Epithelial cell of esophagus (primary cell): ENCODE data around the gene AHRR.

Source experiments
- DNase-seq: peaks from one replicate; pipeline ENCODE4 v3.0.0; 2010; ENCODE audit warnings: low read depth
- H3K4me3 ChIP-seq: 2 replicates; pipeline ENCODE4 v1.5.1; 2011; ENCODE audit warnings: mild to moderate bottlenecking, low read length, control low read depth
- TF ChIP-seq, protein P1 (sequence below): IDR thresholded peaks from 2 replicates; pipeline ENCODE4 v1.5.1; 2011; ENCODE audit warnings: low read depth, mild to moderate bottlenecking, low read length, control low read depth, inconsistent platforms; ENCODE audit not compliant: insufficient read depth; ENCODE audit errors: missing control alignments

Gene AHRR

DNA sequence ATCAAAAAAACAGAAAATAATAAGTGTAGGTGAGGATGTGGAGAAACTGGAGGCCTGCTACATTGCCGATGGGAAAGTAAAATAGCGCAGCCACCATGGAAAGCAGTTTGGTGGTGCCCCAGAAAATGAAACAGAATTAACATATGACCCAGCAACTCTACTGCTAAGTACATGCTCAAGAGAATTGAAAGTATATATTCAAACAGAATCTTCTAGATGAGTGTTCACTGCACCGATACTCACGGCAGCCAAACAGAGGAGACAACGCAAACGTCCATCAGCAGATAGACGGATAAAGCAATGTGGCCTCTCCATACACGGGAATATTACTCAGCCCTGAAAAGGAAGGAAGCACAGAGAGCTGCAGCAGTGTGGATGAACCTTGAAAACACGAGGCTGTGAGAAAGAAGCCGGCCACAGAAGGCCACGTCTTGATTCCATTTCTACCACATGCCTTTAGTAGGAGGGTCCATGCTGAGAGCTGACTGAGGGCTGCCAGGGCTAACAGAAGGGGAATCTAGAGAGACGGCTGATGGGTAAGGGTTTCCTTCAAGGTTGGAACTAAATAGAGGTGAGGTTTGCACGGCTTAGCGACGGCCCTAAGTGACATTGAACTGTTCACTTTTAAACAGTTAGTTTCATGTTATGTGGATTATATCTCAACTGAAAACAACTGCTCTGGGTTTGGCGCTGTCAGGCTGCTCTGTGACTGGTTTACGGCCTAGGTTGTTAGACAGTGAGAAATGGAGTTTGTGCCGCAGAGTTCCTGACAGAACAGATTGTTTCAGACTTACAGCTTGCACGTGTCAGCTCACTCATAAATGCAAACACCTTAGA lies 29.8 kb downstream of the AHRR start:
- H3K4me3 ChIP-seq: no peak overlapping the region
- TF ChIP-seq, protein P1, sequence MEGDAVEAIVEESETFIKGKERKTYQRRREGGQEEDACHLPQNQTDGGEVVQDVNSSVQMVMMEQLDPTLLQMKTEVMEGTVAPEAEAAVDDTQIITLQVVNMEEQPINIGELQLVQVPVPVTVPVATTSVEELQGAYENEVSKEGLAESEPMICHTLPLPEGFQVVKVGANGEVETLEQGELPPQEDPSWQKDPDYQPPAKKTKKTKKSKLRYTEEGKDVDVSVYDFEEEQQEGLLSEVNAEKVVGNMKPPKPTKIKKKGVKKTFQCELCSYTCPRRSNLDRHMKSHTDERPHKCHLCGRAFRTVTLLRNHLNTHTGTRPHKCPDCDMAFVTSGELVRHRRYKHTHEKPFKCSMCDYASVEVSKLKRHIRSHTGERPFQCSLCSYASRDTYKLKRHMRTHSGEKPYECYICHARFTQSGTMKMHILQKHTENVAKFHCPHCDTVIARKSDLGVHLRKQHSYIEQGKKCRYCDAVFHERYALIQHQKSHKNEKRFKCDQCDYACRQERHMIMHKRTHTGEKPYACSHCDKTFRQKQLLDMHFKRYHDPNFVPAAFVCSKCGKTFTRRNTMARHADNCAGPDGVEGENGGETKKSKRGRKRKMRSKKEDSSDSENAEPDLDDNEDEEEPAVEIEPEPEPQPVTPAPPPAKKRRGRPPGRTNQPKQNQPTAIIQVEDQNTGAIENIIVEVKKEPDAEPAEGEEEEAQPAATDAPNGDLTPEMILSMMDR: no peak
- no peak for DNase-seq

DNA sequence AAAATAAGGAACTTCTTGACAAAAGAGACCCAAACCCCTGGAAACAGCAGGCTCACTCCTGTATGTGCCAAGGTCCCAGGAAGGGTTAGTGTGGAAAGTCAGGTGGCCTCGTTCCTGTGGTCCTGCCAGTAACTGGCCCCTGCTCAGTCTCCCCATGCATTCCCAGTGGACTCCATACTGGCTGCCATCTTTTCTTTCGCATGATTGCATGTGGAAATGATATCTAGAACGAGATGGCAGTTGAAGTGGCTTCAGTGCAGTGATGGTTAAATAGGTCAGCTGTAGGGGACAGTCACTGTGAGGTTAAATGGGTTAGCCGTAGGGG lies 30.4 kb downstream of the AHRR start:
- no peak for DNase-seq
- TF ChIP-seq, protein P1: no peak
- no peak overlapping the region for H3K4me3 ChIP-seq

DNA sequence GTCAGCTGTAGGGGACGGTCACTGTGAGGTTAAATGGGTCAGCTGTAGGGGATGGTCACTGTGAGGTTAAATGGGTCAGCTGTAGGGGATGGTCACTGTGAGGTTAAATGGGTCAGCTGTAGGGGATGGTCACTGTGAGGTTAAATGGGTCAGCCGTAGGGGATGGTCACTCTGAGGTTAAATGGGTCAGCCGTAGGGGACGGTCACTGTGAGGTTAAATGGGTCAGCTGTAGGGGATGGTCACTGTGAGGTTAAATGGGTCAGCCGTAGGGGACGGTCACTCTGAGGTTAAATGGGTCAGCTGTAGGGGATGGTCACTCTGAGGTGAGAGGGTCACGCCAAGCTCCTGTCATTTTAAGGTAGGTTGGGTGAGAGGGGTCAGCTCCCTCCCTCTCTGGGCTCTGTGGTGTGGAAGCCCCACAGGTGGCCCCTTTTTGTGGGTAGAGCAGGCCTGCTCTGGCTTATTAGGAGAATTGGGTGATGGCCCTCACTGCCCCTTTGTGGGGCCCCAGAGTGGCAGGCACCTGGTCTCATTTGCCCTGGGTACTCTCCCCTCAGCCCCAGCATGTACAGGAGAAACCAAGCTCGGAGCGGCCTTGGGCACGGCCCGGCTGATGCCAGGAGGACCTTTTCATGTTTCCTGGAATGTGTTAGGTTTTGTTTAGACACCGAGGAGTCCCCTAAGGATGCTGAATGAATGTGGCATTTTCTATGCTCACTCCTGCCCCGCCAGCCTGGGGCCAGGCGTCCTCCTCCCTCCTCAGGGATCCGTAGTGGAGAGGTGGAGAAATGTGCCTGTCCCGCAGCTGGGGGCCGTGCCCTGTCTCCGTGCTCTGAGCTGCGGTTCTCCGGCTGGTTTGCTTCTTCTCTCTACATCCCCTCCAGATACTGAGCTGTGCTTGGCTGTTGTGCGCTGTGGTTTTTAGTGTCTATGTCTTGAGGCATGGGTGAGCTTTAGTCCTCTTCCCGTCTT lies 31.4 kb downstream of the AHRR start:
- no peak overlapping the region for H3K4me3 ChIP-seq
- TF ChIP-seq, protein P1: no peak
- no peak for DNase-seq

DNA sequence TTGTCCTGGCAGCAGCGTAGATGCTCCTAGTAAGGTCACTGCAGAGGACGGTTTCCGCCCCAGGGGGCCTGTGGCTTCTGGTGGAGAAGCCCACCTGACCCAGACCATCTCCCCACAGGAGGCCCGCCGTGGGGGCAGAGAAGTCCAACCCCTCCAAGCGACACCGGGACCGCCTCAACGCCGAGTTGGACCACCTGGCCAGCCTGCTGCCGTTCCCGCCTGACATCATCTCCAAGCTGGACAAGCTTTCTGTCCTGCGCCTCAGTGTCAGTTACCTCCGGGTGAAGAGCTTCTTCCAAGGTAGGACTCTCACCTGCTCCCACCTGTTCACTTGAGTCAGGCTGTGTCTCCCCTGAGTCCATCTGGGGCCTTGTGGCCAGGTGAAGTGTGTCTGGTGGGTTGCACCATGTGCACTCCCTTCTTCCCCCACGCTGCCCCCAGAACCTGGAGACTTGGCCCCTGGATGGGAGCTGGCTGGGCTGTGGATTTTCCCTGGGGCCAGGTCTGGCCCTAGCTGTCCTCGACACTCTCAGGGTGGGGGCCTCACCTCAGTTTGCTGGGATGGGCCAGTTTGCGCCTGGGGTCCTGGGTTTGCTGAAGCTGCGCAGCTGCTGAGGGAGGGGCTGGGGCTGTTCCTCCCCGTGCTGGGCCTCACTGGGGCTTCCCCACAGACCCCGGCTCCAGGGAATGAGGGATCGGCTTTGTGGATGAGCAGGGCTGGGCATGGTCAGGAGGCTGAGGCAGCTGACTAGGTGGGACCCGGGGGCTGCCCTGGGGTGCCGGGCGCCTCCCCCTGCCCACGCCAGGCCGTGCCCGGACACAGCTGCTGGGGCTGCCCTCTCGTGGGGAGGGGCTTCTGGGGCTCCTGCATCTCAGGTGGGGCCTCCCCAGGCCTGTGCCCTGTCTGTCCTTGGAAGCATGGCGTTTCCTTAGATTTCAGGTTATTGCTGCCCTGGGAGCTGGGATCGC lies 32.4 kb downstream of the AHRR start:
- DNase-seq: no peak
- H3K4me3 ChIP-seq: no peak overlapping the region
- TF ChIP-seq, protein P1: no peak

DNA sequence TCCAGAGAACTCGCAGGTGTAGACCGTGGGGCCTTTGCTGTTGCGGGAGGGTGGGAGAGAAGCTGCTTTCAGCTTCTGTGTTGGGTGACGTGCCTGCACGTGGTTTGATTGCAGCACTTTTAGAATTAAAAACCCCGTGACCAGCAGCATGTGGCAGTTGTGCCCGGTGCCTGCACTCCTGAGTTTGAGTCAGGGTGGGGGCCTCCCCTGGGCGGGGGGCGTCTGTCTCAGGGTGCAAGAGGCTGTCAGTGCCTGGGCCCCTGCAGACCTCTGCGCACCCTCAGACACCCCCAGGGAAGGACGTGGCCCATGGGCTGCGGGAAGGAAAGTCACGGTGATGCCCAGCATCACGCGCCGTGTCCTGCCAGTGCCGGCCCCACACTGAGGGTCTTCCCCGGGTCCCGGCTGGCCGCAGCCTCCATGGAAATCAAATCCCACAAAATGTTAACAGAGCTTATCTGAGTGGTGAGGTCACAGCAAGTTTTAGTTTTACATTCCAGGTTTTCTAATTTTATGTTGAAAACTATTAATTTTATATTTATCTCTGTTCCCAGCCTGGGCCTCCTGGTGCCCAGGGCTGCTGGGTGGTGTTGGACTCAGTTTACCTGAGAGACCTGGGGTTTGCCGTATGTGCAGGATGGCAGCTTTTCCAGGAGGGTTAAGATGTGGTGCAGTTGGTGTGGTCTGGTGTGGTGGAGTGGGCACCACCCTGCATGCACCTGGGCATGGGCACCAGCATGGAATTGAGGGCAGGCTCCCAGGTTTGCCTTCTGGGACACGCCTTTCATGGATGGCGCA lies 33.3 kb downstream of the AHRR start:
- TF ChIP-seq, protein P1: no peak
- no peak for DNase-seq
- no peak overlapping the region for H3K4me3 ChIP-seq
